ENCODE measurements around the gene ACE.

DNA sequence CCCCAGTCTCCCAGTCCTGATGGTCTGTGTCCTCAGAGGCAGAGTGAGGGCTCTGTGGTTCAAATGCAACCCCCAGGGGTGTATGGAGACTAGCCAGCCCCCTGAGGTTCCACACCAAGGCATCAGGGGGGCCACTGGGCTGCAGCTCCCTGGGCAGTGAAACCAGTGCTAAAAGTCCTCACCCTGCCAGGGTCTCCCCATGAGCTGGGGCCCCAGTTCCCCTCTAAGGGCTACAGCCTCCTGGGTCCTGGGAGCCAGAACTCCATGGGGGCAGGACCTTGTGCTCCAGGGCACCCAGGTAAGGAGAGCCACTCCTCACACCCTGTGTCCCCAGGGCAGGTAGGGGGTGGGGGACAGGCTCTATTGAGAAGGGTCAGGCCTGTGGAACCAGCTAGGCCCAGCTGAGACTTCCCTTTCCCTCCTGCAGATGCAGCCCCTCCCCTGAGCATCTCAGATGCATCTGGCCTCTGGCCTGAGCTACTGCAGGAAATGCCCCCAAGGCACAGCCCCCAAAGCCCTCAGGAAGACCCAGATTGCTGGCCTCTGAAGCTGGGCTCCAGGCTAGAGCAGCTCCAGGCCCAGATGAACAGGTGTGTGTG, 67.1 kb downstream of the ACE start:
- TF ChIP-seq PRDM1 (tag by site-specific recombination; IDR thresholded peaks at IDR 0.05) (no peak), ZNF10 (tag by site-specific recombination; IDR thresholded peaks at IDR 0.05) (no peak), ZBTB20 (tag by site-specific recombination; IDR thresholded peaks at IDR 0.05) (no peak), ZNF785 (tag by site-specific recombination; IDR thresholded peaks at IDR 0.05) (no peak)
- TF ChIP-seq, protein P1, sequence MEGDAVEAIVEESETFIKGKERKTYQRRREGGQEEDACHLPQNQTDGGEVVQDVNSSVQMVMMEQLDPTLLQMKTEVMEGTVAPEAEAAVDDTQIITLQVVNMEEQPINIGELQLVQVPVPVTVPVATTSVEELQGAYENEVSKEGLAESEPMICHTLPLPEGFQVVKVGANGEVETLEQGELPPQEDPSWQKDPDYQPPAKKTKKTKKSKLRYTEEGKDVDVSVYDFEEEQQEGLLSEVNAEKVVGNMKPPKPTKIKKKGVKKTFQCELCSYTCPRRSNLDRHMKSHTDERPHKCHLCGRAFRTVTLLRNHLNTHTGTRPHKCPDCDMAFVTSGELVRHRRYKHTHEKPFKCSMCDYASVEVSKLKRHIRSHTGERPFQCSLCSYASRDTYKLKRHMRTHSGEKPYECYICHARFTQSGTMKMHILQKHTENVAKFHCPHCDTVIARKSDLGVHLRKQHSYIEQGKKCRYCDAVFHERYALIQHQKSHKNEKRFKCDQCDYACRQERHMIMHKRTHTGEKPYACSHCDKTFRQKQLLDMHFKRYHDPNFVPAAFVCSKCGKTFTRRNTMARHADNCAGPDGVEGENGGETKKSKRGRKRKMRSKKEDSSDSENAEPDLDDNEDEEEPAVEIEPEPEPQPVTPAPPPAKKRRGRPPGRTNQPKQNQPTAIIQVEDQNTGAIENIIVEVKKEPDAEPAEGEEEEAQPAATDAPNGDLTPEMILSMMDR (tag by site-specific recombination; IDR thresholded peaks at IDR 0.05) = no peak
- TF ChIP-seq, protein P2, sequence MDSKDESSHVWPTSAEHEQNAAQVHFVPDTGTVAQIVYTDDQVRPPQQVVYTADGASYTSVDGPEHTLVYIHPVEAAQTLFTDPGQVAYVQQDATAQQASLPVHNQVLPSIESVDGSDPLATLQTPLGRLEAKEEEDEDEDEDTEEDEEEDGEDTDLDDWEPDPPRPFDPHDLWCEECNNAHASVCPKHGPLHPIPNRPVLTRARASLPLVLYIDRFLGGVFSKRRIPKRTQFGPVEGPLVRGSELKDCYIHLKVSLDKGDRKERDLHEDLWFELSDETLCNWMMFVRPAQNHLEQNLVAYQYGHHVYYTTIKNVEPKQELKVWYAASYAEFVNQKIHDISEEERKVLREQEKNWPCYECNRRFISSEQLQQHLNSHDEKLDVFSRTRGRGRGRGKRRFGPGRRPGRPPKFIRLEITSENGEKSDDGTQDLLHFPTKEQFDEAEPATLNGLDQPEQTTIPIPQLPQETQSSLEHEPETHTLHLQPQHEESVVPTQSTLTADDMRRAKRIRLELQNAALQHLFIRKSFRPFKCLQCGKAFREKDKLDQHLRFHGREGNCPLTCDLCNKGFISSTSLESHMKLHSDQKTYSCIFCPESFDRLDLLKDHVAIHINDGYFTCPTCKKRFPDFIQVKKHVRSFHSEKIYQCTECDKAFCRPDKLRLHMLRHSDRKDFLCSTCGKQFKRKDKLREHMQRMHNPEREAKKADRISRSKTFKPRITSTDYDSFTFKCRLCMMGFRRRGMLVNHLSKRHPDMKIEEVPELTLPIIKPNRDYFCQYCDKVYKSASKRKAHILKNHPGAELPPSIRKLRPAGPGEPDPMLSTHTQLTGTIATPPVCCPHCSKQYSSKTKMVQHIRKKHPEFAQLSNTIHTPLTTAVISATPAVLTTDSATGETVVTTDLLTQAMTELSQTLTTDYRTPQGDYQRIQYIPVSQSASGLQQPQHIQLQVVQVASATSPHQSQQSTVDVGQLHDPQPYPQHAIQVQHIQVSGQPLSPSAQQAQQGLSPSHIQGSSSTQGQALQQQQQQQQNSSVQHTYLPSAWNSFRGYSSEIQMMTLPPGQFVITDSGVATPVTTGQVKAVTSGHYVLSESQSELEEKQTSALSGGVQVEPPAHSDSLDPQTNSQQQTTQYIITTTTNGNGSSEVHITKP (tag by site-specific recombination; IDR thresholded peaks at IDR 0.05) = no peak

Data from HEK293 (cell line).